Natural killer cell (primary cell): ENCODE measurements around the gene ME1. TPM values are rescaled to one million over a fixed set of nuclear protein-coding genes. Genes with fewer than 3 reads are reported as not detected.

Experiments
- ATAC-seq, 3 donors: fragments of 150-1000 bp in 2 of 3; fragments of 200-7000 bp in 1 of 3; cut with Tn5 transposase; 1 replicate in 1 of 3; 2 replicates in 2 of 3; pipeline ENCODE4 v1.10.0; 2021; ENCODE audit warnings: mild to moderate bottlenecking in 2 of 3, moderate library complexity in 2 of 3
- DNase-seq, 2 donors: peaks; one replicate each; pipeline versions ENCODE4 v3.0.0 to v3.0.0-alpha.2; 2013 to 2021; ENCODE audit warnings: mixed read lengths in 1 of 2
- H3K27ac ChIP-seq: one replicate; pipeline ENCODE4 v1.5.1; 2013; ENCODE audit warnings: mild to moderate bottlenecking, low read length
- H3K27me3 ChIP-seq: one replicate; pipeline ENCODE4 v1.6.1; 2013; ENCODE audit warnings: low read length; ENCODE audit not compliant: control insufficient read depth, insufficient read depth
- H3K36me3 ChIP-seq: one replicate; pipeline ENCODE4 v1.6.1; 2013; ENCODE audit warnings: low read length; ENCODE audit not compliant: control insufficient read depth, insufficient read depth
- H3K4me1 ChIP-seq: one replicate; pipeline ENCODE4 v1.6.1; 2013; ENCODE audit warnings: low read length; ENCODE audit not compliant: control insufficient read depth, insufficient read depth
- H3K4me3 ChIP-seq: one replicate; pipeline ENCODE4 v1.5.1; 2013; ENCODE audit warnings: low read length
- H3K9me3 ChIP-seq: one replicate; pipeline ENCODE4 v1.6.1; 2013; ENCODE audit warnings: low read length; ENCODE audit not compliant: control insufficient read depth, insufficient read depth
- H3K27ac Mint-ChIP-seq, 2 donors: one replicate each; pipeline ENCODE4 v1.8.0; 2022; ENCODE audit warnings: mild to moderate bottlenecking in 2 of 2, mixed read lengths in 2 of 2, moderate library complexity in 1 of 2
- H3K27me3 Mint-ChIP-seq, 2 donors: one replicate each; pipeline ENCODE4 v1.8.0; 2022; ENCODE audit warnings: low read depth in 2 of 2, mixed read lengths in 2 of 2
- H3K36me3 Mint-ChIP-seq: one replicate; pipeline ENCODE4 v1.8.0; 2022; ENCODE audit warnings: mixed read lengths
- H3K4me1 Mint-ChIP-seq, 2 donors: one replicate each; pipeline ENCODE4 v1.8.0; 2022; ENCODE audit warnings: mixed read lengths in 2 of 2
- H3K4me3 Mint-ChIP-seq: one replicate; pipeline ENCODE4 v1.8.0; 2022; ENCODE audit warnings: mild to moderate bottlenecking, moderate library complexity, mixed read lengths
- H3K9me3 Mint-ChIP-seq, 2 donors: one replicate each; pipeline ENCODE4 v1.8.0; 2022; ENCODE audit warnings: mixed read lengths in 2 of 2
- WGBS: methylation state at CpG from one replicate; pipeline ENCODE4 v1.1.7; 2013; ENCODE audit warnings: missing lambda C conversion rate; ENCODE audit not compliant: insufficient coverage; 5-methylcytosine and 5-hydroxymethylcytosine counted together
- intact Hi-C: fragments of 100-400 bp; cut with micrococcal nuclease; formaldehyde crosslinking; loops from one replicate; pipeline ENCODE4 v1.14.2; 2022
- total RNA-seq, 4 donors: library from RNA; stranded (reverse); fragments of 120-200 nt in 1 of 4; gene quantifications; one replicate each; pipeline versions ENCODE4 v1.2.3 to v1.2.4, GENCODE V29; 2013 to 2022
- TF ChIP-seq, protein P1 (sequence below): fragments of 200-600 bp; IDR thresholded peaks from one replicate; pipeline ENCODE4 v1.8.0; 2022; ENCODE audit warnings: antibody characterized with exemption

ME1 gene
- total RNA-seq, 3 donors from 2014 or later (not counting 1 experiment from before 2014, with no cell fraction given): 0.14 to 0.32 TPM; not detected in 1

DNA sequence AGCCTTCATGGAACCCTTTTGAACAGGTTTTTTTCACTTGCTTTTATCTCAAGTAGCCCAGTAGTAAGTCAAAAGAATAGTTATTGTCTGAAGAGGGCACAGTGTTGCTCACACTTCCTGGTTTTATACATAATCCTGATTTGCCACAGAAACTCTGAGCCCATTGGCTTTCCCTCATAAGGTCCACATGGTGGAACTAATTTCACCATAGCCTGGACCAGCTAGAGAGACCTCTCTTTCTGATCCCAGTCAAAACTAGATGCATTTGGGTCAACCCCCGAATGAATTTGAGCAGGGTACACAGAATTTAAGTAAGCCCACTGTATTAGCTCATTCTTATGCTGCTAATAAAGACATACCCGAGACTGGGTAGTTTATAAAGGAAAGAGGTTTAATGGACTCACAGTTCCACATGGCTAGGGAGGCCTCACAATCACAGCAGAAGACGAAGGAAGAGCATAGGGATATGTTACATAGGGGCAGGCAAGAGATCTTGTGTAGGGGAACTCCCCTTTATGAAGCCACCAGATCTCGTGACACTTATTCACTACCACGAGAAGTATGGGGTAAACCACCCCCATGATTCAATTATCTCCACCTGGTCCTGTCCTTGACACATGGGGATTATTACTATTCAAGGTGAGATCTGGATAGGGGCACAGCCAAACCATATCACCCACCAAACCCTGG lies 231.5 kb downstream of the ME1 start:
- Histone ChIP-seq H3K27me3 (no peaks in the 10 kb centered on the region), H3K36me3 (no peaks in the 10 kb centered on the region), H3K27ac (no peak overlapping the region), H3K4me1 (peaks cover under 1% of the 10 kb centered on the region), H3K4me3 (no peak overlapping the region), H3K9me3 (no peaks in the 10 kb centered on the region)
- TF ChIP-seq, protein P1, sequence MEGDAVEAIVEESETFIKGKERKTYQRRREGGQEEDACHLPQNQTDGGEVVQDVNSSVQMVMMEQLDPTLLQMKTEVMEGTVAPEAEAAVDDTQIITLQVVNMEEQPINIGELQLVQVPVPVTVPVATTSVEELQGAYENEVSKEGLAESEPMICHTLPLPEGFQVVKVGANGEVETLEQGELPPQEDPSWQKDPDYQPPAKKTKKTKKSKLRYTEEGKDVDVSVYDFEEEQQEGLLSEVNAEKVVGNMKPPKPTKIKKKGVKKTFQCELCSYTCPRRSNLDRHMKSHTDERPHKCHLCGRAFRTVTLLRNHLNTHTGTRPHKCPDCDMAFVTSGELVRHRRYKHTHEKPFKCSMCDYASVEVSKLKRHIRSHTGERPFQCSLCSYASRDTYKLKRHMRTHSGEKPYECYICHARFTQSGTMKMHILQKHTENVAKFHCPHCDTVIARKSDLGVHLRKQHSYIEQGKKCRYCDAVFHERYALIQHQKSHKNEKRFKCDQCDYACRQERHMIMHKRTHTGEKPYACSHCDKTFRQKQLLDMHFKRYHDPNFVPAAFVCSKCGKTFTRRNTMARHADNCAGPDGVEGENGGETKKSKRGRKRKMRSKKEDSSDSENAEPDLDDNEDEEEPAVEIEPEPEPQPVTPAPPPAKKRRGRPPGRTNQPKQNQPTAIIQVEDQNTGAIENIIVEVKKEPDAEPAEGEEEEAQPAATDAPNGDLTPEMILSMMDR: no peak
- ATAC-seq: peak in 1 of 3 donors; percentile 31
- DNase-seq: no peak
- Mint-ChIP-seq H3K4me1 (peaks cover 2 to 3% of the 10 kb centered on the region in 2 donors), H3K36me3 (no peaks in the 10 kb centered on the region), H3K27ac (no peak overlapping the region), H3K4me3 (no peak overlapping the region), H3K9me3 (no peaks in the 10 kb centered on the region), H3K27me3 (no peaks in the 10 kb centered on the region)
- intact Hi-C loops: no loop called here
- 83% methylated on average over 4 of the region's 5 CpGs for WGBS

DNA sequence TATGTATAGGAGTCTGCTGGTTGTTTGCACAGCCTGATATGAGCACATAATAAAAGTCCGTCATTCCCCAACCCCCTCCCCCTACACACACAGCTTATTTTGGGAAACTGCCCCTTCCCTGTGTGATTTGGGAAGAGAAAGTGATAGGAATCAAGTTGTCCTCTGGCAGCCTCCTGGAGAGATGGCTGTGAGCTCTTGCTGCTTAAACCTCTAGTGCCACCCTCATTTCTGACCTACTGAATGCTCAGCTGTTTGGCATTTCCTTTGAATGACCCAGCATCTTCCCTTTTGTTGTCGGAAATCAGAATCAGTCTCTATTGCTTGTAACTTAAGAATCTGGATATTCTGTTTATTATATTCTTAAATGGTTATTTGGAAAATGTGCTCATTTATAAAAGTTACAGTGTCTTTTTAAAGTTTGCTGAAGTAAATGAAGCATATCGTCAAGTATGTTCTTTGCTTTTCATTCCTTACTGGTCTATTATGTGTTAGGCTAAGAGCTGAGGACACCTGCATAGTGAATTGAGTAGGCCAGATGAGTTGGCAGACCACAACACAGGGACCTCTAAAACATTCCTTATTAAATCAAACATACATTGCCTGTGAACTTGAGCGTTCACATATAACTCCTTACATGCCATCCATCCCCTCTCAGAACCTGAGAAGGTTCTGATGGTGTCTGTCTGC lies 232.2 kb downstream of the ME1 start:
- no peak overlapping the region for H3K27ac Mint-ChIP-seq
- no peaks in the 10 kb centered on the region for H3K9me3 Mint-ChIP-seq
- intact Hi-C loops: no loop called here
- Histone ChIP-seq H3K27ac (no peak overlapping the region), H3K27me3 (no peaks in the 10 kb centered on the region), H3K4me1 (peaks cover 8% of the 10 kb centered on the region), H3K36me3 (no peaks in the 10 kb centered on the region), H3K4me3 (no peak overlapping the region), H3K9me3 (no peaks in the 10 kb centered on the region)
- no peak overlapping the region for H3K4me3 Mint-ChIP-seq
- H3K4me1 Mint-ChIP-seq: peaks cover 8 to 9% of the 10 kb centered on the region in 2 donors
- no peak for ATAC-seq
- no peaks in the 10 kb centered on the region for H3K36me3 Mint-ChIP-seq
- no peak for DNase-seq
- TF ChIP-seq, protein P1: no peak
- no peaks in the 10 kb centered on the region for H3K27me3 Mint-ChIP-seq
- 91% methylated on average over 3 of the region's 4 CpGs for WGBS

DNA sequence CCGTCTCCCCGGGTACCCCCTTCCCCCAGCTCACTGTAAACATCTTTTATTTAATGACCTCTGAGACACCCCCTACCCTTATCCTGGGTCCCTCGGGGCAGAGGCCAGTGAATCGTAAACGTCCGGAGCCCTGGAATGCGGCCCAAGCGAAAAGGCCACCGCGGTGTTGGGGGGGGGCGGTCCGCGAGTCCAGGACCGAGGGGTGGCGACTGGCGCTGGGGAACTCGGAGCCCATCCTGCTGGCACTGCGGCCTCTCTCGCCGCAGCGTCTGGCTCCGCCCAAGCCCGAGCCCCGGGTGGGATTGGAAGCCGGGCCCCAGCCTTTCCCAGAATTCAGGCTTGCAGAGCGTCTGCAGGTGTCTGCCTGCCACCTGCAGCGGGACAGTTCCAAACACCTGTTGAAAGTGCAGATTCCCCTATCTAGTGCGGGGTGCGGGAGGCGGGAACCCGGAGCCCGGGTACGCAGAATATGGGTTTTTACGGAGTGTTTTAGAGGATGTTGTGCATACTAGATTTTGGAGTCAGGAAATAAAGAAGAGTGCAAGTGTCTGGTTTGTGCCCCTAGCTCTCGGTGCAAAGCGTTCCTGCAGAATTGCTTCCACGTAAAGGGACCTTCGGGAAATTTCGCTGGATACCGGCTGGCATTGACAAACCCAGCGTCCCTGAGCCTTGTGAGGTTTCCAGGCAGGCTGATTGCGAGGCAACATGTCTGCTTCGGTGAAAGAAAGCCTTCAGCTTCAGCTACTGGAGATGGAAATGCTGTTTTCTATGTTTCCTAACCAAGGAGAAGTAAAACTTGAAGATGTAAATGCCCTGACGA lies 236.9 kb downstream of the ME1 start:
- WGBS: 8% methylated on average over 44 of the region's 44 CpGs
- Histone ChIP-seq H3K27me3 (no peaks in the 10 kb centered on the region), H3K9me3 (no peaks in the 10 kb centered on the region), H3K36me3 (no peaks in the 10 kb centered on the region), H3K27ac (no peak overlapping the region), H3K4me3 (peak overlapping the region; percentile 73), H3K4me1 (peaks cover 19% of the 10 kb centered on the region)
- Mint-ChIP-seq H3K27ac (peak overlapping the region; percentile 21 to 99), H3K36me3 (no peaks in the 10 kb centered on the region), H3K27me3 (no peaks in the 10 kb centered on the region), H3K9me3 (no peaks in the 10 kb centered on the region), H3K4me3 (peak overlapping the region; percentile 99), H3K4me1 (peaks cover 18 to 20% of the 10 kb centered on the region in 2 donors)
- TF ChIP-seq, protein P1: no peak
- intact Hi-C loops: loop anchor here (1.0 kb wide), 2 partner anchors 127 to 946 kb away; partner anchors contain the start of gene DOP1A
- peak in 1 of 3 donors; percentile 1 for ATAC-seq
- peak; percentile 19 to 38 for DNase-seq
